A549 (cell line): ENCODE results near the gene E2F6. TPM values are rescaled to one million over a fixed set of nuclear protein-coding genes. Genes with fewer than 3 reads are reported as not detected.

Source experiments
- ATAC-seq, 2 experiments: fragments of 200-7000 bp in 1 of 2; fragments of >200 bp in 1 of 2; cut with Nextera tagmentation in 1 of 2; cut with Tn5 transposase in 1 of 2; 3 replicates each; pipeline versions ENCODE4 v1.8.0 to v1.9.1; 2018 to 2020; ENCODE audit warnings: mild to moderate bottlenecking in 1 of 2, moderate library complexity in 1 of 2
- CTCF ChIA-PET: fragments of 300-600 bp; sonication (Branson Sonifier 250); formaldehyde crosslinking; extraction: SDS; loops from one replicate; lab custom pipeline; 2021; ENCODE audit warnings: antibody characterized with exemption, inconsistent platforms; lab: Yijun Ruan, JAX
- POLR2A ChIA-PET: fragments of 350-600 bp; formaldehyde crosslinking; extraction: SDS; loops from one replicate; lab custom pipeline; 2021; ENCODE audit warnings: antibody characterized with exemption, inconsistent platforms; lab: Yijun Ruan, JAX
- DNase-seq, 2 experiments: peaks; one replicate each; pipeline versions ENCODE4 v3.0.0 to v3.0.0-alpha.2; 2011 to 2016; ENCODE audit warnings: low read depth in 1 of 2, low spot score in 1 of 2
- FAIRE-seq: peaks from 2 replicates; lab custom pipeline; 2011; peaks lifted over from hg19 to GRCh38; lab: Jason Lieb, UNC
- H3K27ac ChIP-seq, 2 experiments: fragments of >200 bp; sonication (Bioruptor Twin); formaldehyde crosslinking; 3 replicates each; pipeline ENCODE4 v1.5.1; 2016 to 2017
- H3K4me1 ChIP-seq: fragments of >200 bp; sonication (Bioruptor Twin); formaldehyde crosslinking; 3 replicates; pipeline ENCODE4 v1.6.1; 2016
- H3K4me2 ChIP-seq: fragments of >200 bp; sonication (Bioruptor Twin); formaldehyde crosslinking; 3 replicates; pipeline ENCODE4 v1.6.1; 2016
- H3K4me3 ChIP-seq: fragments of >200 bp; sonication (Bioruptor Twin); formaldehyde crosslinking; 3 replicates; pipeline ENCODE4 v1.5.1; 2016
- H3K9me3 ChIP-seq: fragments of >200 bp; sonication (Bioruptor Twin); formaldehyde crosslinking; 3 replicates; pipeline ENCODE4 v1.6.1; 2016
- EP300 ChIP-seq, 2 experiments: fragments of >200 bp; sonication (Bioruptor Twin); formaldehyde crosslinking; IDR thresholded peaks; 2 replicates in 1 of 2; 3 replicates in 1 of 2; pipeline ENCODE4 v1.6.1; 2016 to 2017
- FOSB ChIP-seq: fragments of 250-450 bp; sonication (Bioruptor Pico); IDR thresholded peaks from 2 replicates; pipeline ENCODE4 v1.5.0; 2020; ENCODE audit warnings: mild to moderate bottlenecking, moderate library complexity
- FOXS1 ChIP-seq: fragments of 250-450 bp; sonication (Bioruptor Pico); IDR thresholded peaks from 2 replicates; pipeline ENCODE4 v1.5.0; 2020; ENCODE audit warnings: mild to moderate bottlenecking, moderate library complexity
- HDAC2 ChIP-seq: fragments of 200-600 bp; sonication (generic); IDR thresholded peaks from 2 replicates; pipeline ENCODE4 v1.6.1; 2016
- HOXB13 ChIP-seq: fragments of 250-450 bp; sonication (Bioruptor Pico); IDR thresholded peaks from 2 replicates; pipeline ENCODE4 v1.5.0; 2020; ENCODE audit warnings: low read depth, mild to moderate bottlenecking, moderate library complexity
- JUNB ChIP-seq: fragments of >200 bp; sonication (Bioruptor Twin); formaldehyde crosslinking; IDR thresholded peaks from 2 replicates; pipeline ENCODE4 v1.6.1; 2016
- MAFK ChIP-seq: fragments of 450-650 bp; IDR thresholded peaks from 2 replicates; pipeline ENCODE4 v1.6.1; 2014; ENCODE audit not compliant: partially characterized antibody
- MYC ChIP-seq: IDR thresholded peaks from 2 replicates; pipeline ENCODE4 v1.6.1; 2012; ENCODE audit warnings: mild to moderate bottlenecking, inconsistent platforms, low read length, improper control_type of control experiment, borderline replicate concordance
- NR3C1 ChIP-seq: fragments of >200 bp; sonication (Bioruptor Twin); formaldehyde crosslinking; IDR thresholded peaks from 3 replicates; pipeline ENCODE4 v1.6.1; 2017
- PBX3 ChIP-seq: IDR thresholded peaks from 2 replicates; pipeline ENCODE4 v1.6.1; 2012
- RARB ChIP-seq: fragments of 250-450 bp; sonication (Bioruptor Pico); IDR thresholded peaks from 2 replicates; pipeline ENCODE4 v1.8.0; 2021; ENCODE audit warnings: mild to moderate bottlenecking, moderate library complexity
- RFX5 ChIP-seq: fragments of 450-650 bp; IDR thresholded peaks from 2 replicates; pipeline ENCODE4 v1.7.1; 2014; ENCODE audit warnings: antibody characterized with exemption, mild to moderate bottlenecking, moderate library complexity
- RNF2 ChIP-seq: fragments of 200-600 bp; sonication (generic); IDR thresholded peaks from 2 replicates; pipeline ENCODE4 v1.6.1; 2016; ENCODE audit warnings: low read depth, mild to moderate bottlenecking, antibody characterized with exemption, moderate library complexity, borderline replicate concordance
- SMC3 ChIP-seq: fragments of >200 bp; sonication (Bioruptor Twin); formaldehyde crosslinking; IDR thresholded peaks from 3 replicates; pipeline ENCODE4 v1.6.1; 2018; ENCODE audit warnings: inconsistent platforms
- TP53 ChIP-seq: fragments of 250-450 bp; sonication (Bioruptor Pico); IDR thresholded peaks from 2 replicates; pipeline ENCODE4 v1.5.0; 2021; ENCODE audit warnings: mild to moderate bottlenecking, moderate library complexity
- WGBS: methylation state at CpG from one replicate; pipeline ENCODE4 v1.1.6; 2017; ENCODE audit errors: missing lambda C conversion rate; 5-methylcytosine and 5-hydroxymethylcytosine counted together
- polyA plus RNA-seq, 4 experiments: library from polyadenylated mRNA; depleted of rRNA in 3 of 4; stranded (reverse); fragments of >200 nt; fragmentation: RNase III in 1 of 4; extraction: RNeasy Plus Mini Kit Qiagen cat#74134 plus additional on column Dnase treatment in 1 of 4; gene quantifications; 2 replicates in 3 of 4; 3 replicates in 1 of 4; pipeline ENCODE4 v1.2.3, GENCODE V29; 2011 to 2017
- TF ChIP-seq, protein P1 (sequence below): fragments of >200 bp; sonication (Bioruptor Twin); formaldehyde crosslinking; IDR thresholded peaks from 3 replicates; pipeline ENCODE4 v1.5.1; 2016

The E2F6 gene
- polyA plus RNA-seq, 2 of the 4 experiments (the other 2 are of a cell fraction), result 34.3 to 41.7 TPM

- FAIRE-seq (no peak), DNase-seq (no peak), ATAC-seq (peak in 1 of 2 experiments; percentile 30; a peak in 1 of 6 replicates)
- no peak overlapping the region for H3K4me2 ChIP-seq
- POLR2A ChIA-PET, result no interaction called here
- H3K27ac ChIP-seq, result no peak overlapping the region
- H3K9me3 ChIP-seq, result 0 out of 3 replicates have a peak, but pooled peaks cover 3% of the 10 kb centered on the region
- WGBS, result 100% methylated on average over 1 of the region's 1 CpG
- H3K4me1 ChIP-seq, result no peaks in the 10 kb centered on the region
- H3K4me3 ChIP-seq, result no peak overlapping the region
- no peak for TF ChIP-seq MAFK
- TF ChIP-seq PBX3, result no peak
- TF ChIP-seq TP53 (CRISPR knock-in tag), result no peak
- TF ChIP-seq, protein P1, sequence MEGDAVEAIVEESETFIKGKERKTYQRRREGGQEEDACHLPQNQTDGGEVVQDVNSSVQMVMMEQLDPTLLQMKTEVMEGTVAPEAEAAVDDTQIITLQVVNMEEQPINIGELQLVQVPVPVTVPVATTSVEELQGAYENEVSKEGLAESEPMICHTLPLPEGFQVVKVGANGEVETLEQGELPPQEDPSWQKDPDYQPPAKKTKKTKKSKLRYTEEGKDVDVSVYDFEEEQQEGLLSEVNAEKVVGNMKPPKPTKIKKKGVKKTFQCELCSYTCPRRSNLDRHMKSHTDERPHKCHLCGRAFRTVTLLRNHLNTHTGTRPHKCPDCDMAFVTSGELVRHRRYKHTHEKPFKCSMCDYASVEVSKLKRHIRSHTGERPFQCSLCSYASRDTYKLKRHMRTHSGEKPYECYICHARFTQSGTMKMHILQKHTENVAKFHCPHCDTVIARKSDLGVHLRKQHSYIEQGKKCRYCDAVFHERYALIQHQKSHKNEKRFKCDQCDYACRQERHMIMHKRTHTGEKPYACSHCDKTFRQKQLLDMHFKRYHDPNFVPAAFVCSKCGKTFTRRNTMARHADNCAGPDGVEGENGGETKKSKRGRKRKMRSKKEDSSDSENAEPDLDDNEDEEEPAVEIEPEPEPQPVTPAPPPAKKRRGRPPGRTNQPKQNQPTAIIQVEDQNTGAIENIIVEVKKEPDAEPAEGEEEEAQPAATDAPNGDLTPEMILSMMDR, result no peak
- TF ChIP-seq EP300 (IDR thresholded peaks at IDR 0.05), result no peak
- no peak for TF ChIP-seq HDAC2
- no peak for TF ChIP-seq FOXS1
- TF ChIP-seq RNF2, result no peak
- TF ChIP-seq, all 56 proteins: peak for 0
- CTCF ChIA-PET, result interaction anchor here (1.1 to 11.5 kb wide), 4 partner anchors 14 to 360 kb away, joined by 3 to 73 read pairs (median 6); a partner anchor contains a TSS
Measured at GRCh38 chr2:11492720-11493119, 26.8 kb upstream of the E2F6 start.

DNA sequence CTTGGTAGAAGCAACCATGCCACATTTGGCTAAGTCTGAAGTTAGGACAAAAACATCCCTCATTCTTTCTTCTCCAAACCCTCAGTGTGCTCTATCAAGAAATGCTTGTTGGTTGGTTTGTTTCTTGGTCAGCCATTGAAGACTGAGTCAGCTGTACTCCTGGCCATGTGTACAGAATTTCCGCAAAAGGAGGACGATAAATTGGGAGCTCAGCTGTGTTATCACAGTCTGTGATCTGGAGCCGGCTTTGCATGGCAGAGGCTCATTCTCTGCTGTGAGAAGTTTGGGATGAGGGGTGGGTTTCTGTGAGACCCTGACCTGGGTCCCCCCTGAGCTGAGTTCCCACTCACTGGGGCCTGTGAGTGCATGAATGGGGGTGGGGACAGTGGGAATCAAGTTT, 26.3 kb upstream of the E2F6 start:
- DNase-seq, result no peak
- no peak for FAIRE-seq
- ChIA-PET POLR2A (no interaction called here), CTCF (interaction anchor here (1.1 to 11.5 kb wide), 5 partner anchors 13 to 360 kb away, joined by 3 to 73 read pairs (median 3); a partner anchor contains a TSS)
- 72% methylated on average over 3 of the region's 3 CpGs for WGBS
- H3K27ac ChIP-seq, result no peak overlapping the region
- no peak for ATAC-seq
- no peak overlapping the region for H3K4me3 ChIP-seq
- H3K4me1 ChIP-seq, result no peaks in the 10 kb centered on the region
- no peak overlapping the region for H3K4me2 ChIP-seq
- H3K9me3 ChIP-seq, result 0 out of 3 replicates have a peak, but pooled peaks cover 3% of the 10 kb centered on the region
- TF ChIP-seq SMC3 (no peak), RFX5 (no peak), MYC (no peak), PBX3 (no peak), JUNB (no peak), RARB (CRISPR knock-in tag) (no peak), EP300 (IDR thresholded peaks at IDR 0.05) (no peak), HOXB13 (no peak)

GRCh38 chr2:11491348-11491933, 25.5 kb upstream of the E2F6 start:
- H3K4me1 ChIP-seq, result no peaks in the 10 kb centered on the region
- H3K9me3 ChIP-seq, result 0 out of 3 replicates have a peak, but pooled peaks cover 3% of the 10 kb centered on the region
- no peak overlapping the region for H3K4me2 ChIP-seq
- CTCF ChIA-PET, result interaction anchor here (1.0 to 11.5 kb wide), 7 partner anchors 9 to 359 kb away, joined by 3 to 73 read pairs (median 4); a partner anchor contains a TSS
- H3K27ac ChIP-seq, result no peak overlapping the region
- TF ChIP-seq HOXB13 (no peak), NR3C1 (no peak), FOSB (CRISPR knock-in tag) (no peak)
- H3K4me3 ChIP-seq, result no peak overlapping the region
- 63% methylated on average over 3 of the region's 3 CpGs for WGBS
- FAIRE-seq (no peak), ATAC-seq (no peak), DNase-seq (no peak)
- POLR2A ChIA-PET, result no interaction called here
